Measurements from ENCODE around the gene HOXA4.

GRCh38 chr7:27154369-27154768 is 23.8 kb upstream of the HOXA4 start:
- TF ChIP-seq POLR2A (IDR thresholded peaks at IDR 0.05), result no peak
- TF ChIP-seq CTCF (IDR thresholded peaks at IDR 0.05), result no peak
